ENCODE results near the gene GGT5. TPM values are rescaled to one million over a fixed set of nuclear protein-coding genes. Genes with fewer than 3 reads are reported as not detected.

GGT5 gene
- total RNA-seq, 1 donor from 2014 or later: 61.4 TPM

DNA sequence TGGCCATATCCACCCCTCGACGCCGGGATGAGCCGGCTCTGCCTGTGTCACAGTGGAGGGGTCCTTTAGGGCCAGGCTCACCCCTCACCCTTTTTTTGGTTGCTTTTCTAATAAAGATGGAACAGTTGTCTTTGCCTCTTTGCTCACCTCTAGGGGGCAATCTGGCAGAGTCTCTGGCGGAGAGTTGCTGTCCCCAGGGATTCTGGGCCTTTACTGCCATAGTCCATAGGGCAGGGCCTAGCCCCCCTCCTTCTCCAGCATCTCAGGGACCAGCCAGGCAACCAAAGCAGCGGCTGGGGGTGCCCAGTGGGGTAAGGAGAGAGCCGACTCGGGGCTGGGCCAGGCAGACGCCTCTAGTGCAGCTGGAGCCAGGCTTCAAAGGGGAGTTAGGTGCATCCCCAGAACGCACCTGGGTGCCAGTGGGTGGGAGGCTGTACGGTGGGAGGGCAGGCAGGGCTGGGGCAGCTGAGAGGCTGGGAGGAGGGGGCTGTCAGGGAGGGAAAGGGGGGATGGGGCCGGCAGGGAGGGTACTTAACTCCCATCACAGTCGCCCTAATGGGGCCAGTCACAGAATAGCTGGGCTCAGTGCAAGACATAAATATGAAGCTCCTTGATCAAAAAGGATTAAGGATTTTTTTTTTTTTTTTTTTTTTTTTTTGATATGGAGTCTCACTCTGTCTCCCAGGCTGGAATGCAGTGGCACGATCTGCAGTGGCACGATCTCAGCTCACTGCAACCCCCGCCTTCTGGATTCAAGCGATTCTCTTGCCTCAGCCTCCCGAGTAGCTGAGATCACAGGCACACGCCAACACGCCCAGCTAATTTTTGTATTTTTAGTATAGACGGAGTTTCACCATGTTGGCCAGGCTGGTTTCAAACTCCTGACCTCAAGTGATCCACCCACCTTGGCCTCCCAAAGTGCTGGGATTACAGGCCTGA lies 66.1 kb downstream of the GGT5 start:
- Histone ChIP-seq H3K4me1 (peaks cover 52% of the 10 kb centered on the region), H3K36me3 (peaks cover 0 to 26% of the 10 kb centered on the region in 2 donors), H3K27me3 (no peaks in the 10 kb centered on the region), H3K4me3 (no peak overlapping the region), H3K27ac (peak overlapping the region; percentile 69), H3K9me3 (no peaks in the 10 kb centered on the region)
- DNase-seq (ENCODE audit: extremely low spot score in 2 of 2): no peak
- TF ChIP-seq, protein P1, sequence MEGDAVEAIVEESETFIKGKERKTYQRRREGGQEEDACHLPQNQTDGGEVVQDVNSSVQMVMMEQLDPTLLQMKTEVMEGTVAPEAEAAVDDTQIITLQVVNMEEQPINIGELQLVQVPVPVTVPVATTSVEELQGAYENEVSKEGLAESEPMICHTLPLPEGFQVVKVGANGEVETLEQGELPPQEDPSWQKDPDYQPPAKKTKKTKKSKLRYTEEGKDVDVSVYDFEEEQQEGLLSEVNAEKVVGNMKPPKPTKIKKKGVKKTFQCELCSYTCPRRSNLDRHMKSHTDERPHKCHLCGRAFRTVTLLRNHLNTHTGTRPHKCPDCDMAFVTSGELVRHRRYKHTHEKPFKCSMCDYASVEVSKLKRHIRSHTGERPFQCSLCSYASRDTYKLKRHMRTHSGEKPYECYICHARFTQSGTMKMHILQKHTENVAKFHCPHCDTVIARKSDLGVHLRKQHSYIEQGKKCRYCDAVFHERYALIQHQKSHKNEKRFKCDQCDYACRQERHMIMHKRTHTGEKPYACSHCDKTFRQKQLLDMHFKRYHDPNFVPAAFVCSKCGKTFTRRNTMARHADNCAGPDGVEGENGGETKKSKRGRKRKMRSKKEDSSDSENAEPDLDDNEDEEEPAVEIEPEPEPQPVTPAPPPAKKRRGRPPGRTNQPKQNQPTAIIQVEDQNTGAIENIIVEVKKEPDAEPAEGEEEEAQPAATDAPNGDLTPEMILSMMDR (IDR thresholded peaks at IDR 0.05): no peak
- no peak for TF ChIP-seq POLR2AphosphoS5 (IDR thresholded peaks at IDR 0.05; ENCODE audit: insufficient read depth in 1 of 2, low read depth in 1 of 2)
- no peak for TF ChIP-seq POLR2A (IDR thresholded peaks at IDR 0.05)
- intact Hi-C loops (cut with DNase I): no loop called here

DNA sequence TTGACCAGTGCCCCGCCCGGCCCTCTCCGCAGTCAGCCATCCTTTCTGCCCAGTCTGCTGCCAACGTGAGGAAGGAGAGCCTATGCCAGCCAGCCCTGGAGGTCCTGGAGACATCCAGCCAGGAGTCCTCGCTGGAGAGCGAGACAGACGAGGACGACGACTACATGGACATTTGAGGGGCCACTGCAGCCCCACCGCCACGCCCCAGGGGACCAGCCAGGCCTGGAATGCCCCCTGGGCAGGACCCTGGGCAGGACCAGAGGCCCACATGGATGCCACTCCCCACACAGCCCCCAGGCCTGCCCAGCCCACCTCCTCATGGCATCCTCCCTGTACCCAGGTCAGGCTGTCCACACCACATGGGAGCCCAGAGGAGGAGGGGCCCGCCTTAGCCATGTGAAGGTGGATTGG lies 66.9 kb downstream of the GGT5 start:
- Histone ChIP-seq H3K27me3 (no peaks in the 10 kb centered on the region), H3K4me3 (no peak overlapping the region), H3K9me3 (no peaks in the 10 kb centered on the region), H3K27ac (peak overlapping the region; percentile 69), H3K4me1 (peaks cover 50% of the 10 kb centered on the region), H3K36me3 (peaks cover 0 to 34% of the 10 kb centered on the region in 2 donors)
- no peak for TF ChIP-seq POLR2A (IDR thresholded peaks at IDR 0.05)
- TF ChIP-seq POLR2AphosphoS5 (IDR thresholded peaks at IDR 0.05; ENCODE audit: insufficient read depth in 1 of 2, low read depth in 1 of 2): no peak
- TF ChIP-seq, protein P1 (IDR thresholded peaks at IDR 0.05): no peak
- no peak for DNase-seq (ENCODE audit: extremely low spot score in 2 of 2)
- intact Hi-C loops (cut with DNase I): no loop called here

DNA sequence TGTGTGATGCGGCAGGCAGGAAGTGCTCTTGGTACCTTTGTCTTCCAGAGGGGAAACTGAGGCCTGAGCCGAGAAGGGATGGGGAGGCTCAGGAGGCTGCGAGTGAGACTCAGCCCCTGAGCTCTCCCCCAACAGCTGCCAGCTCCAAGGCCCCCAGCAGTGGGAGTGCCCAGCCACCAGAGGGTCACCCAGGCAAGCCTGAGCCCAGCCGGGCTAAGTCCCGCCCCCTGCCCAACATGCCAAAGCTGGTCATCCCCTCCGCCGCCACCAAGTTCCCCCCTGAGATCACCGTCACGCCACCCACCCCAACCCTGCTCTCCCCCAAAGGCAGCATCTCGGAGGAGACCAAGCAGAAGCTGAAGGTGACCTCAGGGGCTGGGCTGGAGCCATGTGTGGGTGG lies 67.4 kb downstream of the GGT5 start:
- TF ChIP-seq POLR2A (IDR thresholded peaks at IDR 0.05) (no peak), POLR2AphosphoS5 (IDR thresholded peaks at IDR 0.05; ENCODE audit: insufficient read depth in 1 of 2, low read depth in 1 of 2) (no peak)
- TF ChIP-seq, protein P1 (IDR thresholded peaks at IDR 0.05): no peak
- H3K9me3 ChIP-seq: no peaks in the 10 kb centered on the region
- no peaks in the 10 kb centered on the region for H3K27me3 ChIP-seq
- intact Hi-C loops (cut with DNase I): no loop called here
- peak overlapping the region; percentile 69 for H3K27ac ChIP-seq
- no peak for DNase-seq (ENCODE audit: extremely low spot score in 2 of 2)
- peaks cover 48% of the 10 kb centered on the region for H3K4me1 ChIP-seq
- H3K36me3 ChIP-seq: peaks cover 0 to 40% of the 10 kb centered on the region in 2 donors
- H3K4me3 ChIP-seq: no peak overlapping the region

DNA sequence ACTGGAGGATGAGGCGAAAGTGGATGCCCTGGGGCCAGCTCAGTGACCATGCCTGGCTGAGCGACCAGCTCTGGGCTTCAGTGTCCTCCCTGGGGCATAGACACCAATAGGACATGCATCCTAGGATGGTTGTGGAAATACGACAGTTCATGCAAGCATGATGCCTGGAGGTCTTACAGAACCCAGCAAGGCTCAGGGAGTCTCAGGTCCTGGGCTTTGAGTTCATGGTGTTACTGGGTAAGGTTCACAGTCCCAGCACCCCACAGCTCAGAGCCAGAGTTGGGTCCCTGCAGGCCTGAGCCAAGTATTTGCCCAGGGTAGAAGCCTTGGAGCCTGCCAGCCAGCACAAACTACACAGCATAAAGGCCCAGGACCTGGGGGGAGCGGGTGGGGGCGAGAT lies 67.8 kb downstream of the GGT5 start:
- no peak for DNase-seq (ENCODE audit: extremely low spot score in 2 of 2)
- Histone ChIP-seq H3K36me3 (peaks cover 0 to 44% of the 10 kb centered on the region in 2 donors), H3K4me3 (no peak overlapping the region), H3K27me3 (no peaks in the 10 kb centered on the region), H3K27ac (peak overlapping the region; percentile 69), H3K4me1 (peaks cover 44% of the 10 kb centered on the region), H3K9me3 (no peaks in the 10 kb centered on the region)
- intact Hi-C loops (cut with DNase I): no loop called here
- TF ChIP-seq POLR2A (IDR thresholded peaks at IDR 0.05): no peak
- peak in 1 of 2 donors; percentile 10 for TF ChIP-seq POLR2AphosphoS5 (IDR thresholded peaks at IDR 0.05; ENCODE audit: insufficient read depth in 1 of 2, low read depth in 1 of 2)

DNA sequence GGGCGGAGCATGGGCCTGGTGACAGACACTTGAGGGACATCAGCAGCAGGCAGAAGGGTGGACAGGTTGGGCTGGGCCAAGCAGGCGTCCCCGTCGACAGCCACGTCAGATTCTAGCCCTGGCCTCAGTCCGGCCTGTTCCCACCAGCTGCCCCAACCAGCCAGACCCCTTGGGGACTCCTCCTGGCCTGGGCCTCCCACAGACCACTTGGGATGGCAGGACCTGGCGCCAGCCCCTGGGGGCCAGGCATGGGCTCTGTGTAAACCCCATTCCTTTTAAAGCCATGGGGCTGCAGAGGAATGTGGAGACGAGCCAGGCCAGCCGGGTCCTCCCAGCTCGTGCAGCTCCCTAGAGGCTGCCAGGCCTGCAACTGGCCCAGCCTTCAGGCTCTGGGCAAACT lies 68.3 kb downstream of the GGT5 start:
- Histone ChIP-seq H3K4me1 (peaks cover 40% of the 10 kb centered on the region), H3K27ac (peak overlapping the region; percentile 69), H3K9me3 (no peaks in the 10 kb centered on the region), H3K4me3 (no peak overlapping the region), H3K27me3 (no peaks in the 10 kb centered on the region), H3K36me3 (peaks cover 0 to 48% of the 10 kb centered on the region in 2 donors)
- no peak for DNase-seq (ENCODE audit: extremely low spot score in 2 of 2)
- TF ChIP-seq POLR2AphosphoS5 (IDR thresholded peaks at IDR 0.05; ENCODE audit: insufficient read depth in 1 of 2, low read depth in 1 of 2) (peak in 1 of 2 donors; percentile 36), POLR2A (IDR thresholded peaks at IDR 0.05) (no peak)
- TF ChIP-seq, protein P1 (IDR thresholded peaks at IDR 0.05): no peak
- intact Hi-C loops (cut with DNase I): no loop called here

Data from vagina (tissue), 2 donors.